ENCODE results near the gene FCER1G.

The FCER1G gene
- total RNA-seq: 0 to 0.27 (median 0.11) reads per million in 3 experiments

- no peak for DNase-seq
Measured at GRCh38 chr1:161215076-161215475, at the start of gene FCER1G. Gene FCER1G, plus strand, starts transcription at chr1:161215295. Its CDS starts 27 bp downstream, at chr1:161215322.

- DNase-seq: peak; percentile 96
Measured at GRCh38 chr1:161165742-161166668, 49.1 kb upstream of the FCER1G start, which contains the start of gene PPOX. Gene PPOX, plus strand, starts transcription at chr1:161166426. Its CDS starts 422 bp downstream, at chr1:161166848.

DNA sequence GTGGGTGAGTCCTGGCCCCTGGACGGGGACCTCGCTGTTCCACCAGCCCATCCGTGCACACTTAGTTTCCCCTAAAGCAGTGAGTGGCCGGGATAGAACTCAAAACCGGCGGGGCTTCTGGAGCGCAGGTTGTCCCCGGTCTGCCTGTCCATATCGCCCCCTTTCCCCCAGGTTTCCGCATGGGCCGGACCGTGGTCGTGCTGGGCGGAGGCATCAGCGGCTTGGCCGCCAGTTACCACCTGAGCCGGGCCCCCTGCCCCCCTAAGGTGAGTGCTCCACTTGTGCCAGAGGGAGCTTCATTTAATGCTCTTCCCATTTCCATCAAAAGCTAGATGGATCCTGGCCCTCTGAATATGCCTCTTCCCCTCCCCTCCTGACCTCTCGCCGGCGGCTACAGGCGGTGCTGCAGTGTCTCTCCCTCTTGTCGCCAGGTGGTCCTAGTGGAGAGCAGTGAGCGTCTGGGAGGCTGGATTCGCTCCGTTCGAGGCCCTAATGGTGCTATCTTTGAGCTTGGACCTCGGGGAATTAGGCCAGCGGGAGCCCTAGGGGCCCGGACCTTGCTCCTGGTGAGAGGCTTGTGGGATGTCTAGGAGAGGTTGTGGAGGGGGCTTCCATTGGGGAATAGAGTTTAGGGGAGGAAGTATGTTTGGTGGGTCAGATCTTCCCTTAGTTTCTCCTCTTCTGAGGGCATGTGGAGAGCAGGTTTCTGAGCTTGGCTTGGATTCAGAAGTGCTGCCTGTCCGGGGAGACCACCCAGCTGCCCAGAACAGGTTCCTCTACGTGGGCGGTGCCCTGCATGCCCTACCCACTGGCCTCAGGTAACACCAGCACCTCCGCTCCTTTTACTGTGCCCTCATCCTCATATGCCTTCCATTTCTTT, 48.2 kb upstream of the FCER1G start:
- no peak for DNase-seq

DNA sequence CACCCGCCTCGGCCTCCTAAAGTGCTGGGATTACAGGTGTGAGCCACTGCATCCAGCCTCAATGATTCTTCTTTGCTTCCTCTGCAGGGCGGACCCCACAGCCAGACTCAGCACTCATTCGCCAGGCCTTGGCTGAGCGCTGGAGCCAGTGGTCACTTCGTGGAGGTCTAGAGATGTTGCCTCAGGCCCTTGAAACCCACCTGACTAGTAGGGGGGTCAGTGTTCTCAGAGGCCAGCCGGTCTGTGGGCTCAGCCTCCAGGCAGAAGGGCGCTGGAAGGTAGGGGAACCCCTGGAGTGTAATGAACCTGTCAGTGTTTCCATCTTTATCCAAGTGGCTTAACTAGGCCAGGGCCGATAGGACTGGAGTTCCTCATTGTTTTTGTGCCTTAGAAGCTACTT, 46.2 kb upstream of the FCER1G start:
- no peak for DNase-seq

DNA sequence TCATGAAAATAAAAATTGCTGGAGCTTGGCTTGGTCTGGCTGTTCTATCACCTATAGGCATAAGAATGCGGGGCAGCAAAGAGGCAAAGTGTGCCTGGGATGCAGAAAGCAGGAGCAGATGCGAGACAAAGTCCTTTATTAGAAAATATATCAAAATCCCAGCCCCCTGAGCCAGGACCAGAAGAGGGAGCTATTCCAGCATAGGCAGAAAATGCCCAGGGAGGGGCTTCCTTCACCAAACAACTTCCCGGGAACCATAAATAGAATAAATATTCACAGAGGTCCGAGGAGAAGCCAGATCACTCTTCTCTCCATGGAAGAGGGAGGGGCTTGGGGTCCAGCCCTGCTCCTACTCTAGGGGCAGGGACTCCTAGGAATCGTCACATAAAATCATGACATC, 43.9 kb upstream of the FCER1G start:
- no peak for DNase-seq

- no peak for DNase-seq
Measured at GRCh38 chr1:161171696-161172095, 43.4 kb upstream of the FCER1G start.

DNA sequence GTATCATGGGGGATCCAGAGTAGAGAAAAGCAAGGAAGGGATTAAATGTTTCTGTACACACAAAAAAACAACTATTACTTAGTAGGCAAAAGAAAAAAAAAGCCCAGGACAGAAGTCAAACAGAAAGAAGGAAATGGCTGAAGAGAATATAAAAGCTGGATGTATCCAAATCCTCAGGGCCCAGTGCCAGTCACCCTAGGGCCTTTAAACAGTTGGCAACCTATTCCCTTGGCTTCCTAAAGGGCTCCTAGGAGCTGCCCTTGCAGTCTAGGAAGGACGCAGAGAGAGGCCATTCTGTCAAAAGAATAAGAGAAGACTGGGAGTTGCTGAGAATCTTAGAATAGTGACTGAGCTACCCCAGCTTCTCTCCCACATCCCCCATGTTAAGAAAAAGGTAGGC, 42.7 kb upstream of the FCER1G start:
- no peak for DNase-seq

DNA sequence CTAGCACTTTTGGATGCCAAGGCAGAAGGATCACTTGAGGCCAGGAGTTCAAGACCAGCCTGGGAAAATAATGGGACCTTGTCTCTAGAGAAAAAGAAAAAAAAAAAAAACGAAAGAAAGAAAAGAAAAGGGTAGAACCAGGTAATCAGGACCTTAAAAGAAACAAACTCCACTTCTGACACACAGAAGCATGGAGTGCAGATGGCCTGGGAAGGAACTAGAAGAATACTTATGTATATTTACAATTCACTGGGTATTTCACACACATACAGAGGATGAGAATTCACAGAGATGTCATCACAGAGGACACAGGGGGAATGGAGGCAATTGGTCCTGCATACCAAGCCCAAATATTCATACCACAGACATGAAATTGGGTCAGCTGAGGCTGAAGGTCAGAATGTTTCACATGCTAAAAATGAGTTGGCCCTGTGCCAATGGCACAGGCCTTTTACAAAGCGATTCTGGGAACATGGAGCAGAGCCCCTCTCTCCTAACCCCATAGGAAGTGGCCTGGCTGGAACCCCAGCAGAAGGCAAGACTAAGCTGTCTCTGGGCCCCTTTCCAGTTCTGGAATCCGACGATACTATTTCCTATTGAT, 42.2 kb upstream of the FCER1G start:
- DNase-seq: no peak

DNA sequence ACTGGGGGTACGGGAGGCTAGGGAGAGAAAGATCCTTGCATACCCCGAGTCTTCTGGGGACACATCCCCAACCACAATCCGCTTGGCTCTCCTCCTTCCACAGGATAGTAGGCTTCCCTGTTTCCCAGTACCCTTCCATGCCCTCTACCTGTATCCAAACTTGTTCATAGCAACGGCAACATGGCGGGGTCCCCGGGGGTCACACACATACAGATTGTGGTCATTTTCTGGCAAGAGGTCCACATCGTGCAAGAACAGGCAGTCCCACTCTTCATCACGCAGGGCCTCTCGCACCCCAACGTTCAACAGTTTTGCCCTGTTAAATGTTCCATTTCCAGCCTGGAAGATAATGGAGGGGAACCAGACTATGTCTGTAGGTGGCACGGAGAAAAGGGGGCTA, 41.4 kb upstream of the FCER1G start:
- no peak for DNase-seq

DNA sequence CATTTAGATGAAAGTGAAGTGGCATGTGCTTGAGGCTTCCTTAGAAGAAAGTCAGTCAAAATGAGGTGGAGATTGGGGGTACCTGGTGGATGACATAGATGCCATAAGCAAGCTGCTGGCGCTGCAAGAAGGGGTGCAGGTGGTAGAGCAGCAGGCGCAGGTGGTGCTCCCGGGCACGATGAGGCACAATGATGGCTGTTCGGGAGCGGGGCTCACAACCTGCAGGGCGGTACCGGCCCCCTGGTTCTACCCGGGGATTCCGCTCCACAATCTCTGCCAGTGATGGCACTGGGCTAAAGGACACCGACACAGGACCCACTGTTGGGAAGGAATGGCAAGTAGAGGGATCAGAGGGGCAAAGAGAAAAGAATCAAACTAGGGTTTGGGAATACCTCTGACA, 40.2 kb upstream of the FCER1G start:
- no peak for DNase-seq

GRCh38 chr1:161175771-161176453, 39.2 kb upstream of the FCER1G start:
- no peak for DNase-seq

- no peak for DNase-seq
Measured at GRCh38 chr1:161176468-161177111, 38.5 kb upstream of the FCER1G start.

DNA sequence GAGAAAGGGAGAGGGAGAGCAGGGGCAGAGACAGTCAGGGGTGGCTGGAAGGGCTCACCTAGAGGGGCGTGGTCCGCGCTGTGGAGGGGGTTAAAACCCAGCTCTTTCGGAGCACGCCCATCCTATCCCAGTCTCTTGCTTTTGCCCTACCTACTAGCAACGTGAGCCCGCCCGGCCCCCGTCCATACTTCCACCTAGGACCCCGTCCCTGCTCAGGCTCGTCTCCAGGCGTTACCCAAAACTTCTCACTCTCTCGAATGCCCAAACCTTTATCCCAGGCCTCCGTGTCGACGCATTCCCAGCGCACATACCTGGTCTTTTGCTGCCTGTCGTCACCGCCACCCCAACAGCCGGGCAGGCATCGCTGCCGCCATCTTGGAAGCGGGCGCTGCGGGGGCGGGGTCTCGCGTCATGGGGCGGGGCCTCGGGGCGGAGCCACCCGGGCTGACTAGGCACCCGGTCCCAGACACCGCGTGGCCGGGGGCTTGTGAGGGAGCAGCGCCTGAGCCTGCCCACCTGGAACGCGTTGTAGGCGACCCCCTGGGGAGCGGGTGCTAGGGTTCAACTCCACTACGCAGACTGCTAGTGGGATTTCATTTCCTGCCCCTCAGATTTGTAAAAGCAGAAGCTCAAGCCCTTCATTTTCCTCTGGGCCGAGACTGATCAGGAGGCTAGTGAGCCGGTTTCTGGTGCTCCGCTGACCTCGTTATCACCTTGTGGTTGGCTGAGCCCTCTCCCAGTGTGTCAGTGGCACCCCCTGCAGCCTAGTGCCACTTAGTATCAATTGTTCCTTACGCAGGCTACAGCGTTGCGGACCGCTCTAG, 37.8 kb upstream of the FCER1G start, which contains the start of gene B4GALT3:
TSS of gene B4GALT3 (minus strand) at position 396 of the 824 bp plus-strand sequence. CDS start 1,447 bp downstream, outside the sequence.
- DNase-seq: peak; percentile 88

- no peak for DNase-seq
Measured at GRCh38 chr1:161177936-161178244, 37.2 kb upstream of the FCER1G start.

GRCh38 chr1:161179698-161180097, 35.4 kb upstream of the FCER1G start:
- DNase-seq: no peak

DNA sequence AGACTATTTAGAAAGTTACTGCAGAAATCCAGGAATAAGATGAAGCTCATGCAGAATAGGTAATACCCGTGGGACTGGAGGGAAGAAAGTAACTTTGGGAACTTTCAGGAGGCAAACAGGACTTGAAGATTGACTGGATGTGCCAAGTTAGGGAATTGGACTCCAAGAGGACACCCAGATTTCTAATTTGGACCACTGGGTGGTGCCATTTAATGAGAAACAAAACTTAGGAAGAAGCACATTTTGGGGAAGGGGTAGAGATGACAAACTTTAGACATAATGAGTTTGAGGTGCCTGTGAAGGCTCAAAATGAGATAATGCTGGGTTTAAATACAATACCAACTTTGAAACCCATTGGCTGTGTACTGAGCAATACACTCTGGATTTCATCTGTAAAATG, 34.5 kb upstream of the FCER1G start:
- DNase-seq: no peak

- peak; percentile 64 for DNase-seq
Measured at GRCh38 chr1:161182214-161182613, 32.9 kb upstream of the FCER1G start.

GRCh38 chr1:161185282-161185682, 29.8 kb upstream of the FCER1G start:
- peak; percentile 85 for DNase-seq

GRCh38 chr1:161185732-161186311, 29.3 kb upstream of the FCER1G start:
- DNase-seq: no peak

GRCh38 chr1:161187311-161187710, 27.8 kb upstream of the FCER1G start:
- DNase-seq: no peak

DNA sequence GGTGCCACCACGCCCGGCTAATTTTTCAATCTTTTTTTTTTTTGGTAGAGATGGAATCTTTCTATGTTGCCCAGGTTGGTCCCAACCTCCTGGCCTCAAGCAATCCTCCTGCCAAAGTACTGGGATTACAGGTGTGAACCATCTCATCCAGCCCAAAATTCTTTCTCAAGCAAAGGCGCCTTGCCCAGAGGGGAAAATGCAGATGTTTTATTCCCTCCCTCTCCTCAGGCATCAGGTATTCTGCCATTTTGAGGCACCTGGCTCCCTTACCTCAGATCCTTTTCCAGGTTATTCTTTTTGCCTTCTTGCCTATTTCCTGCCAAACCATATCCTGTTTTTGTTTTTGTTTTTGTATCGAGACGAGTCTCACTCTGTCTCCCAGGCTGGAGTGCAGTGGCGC, 26.7 kb upstream of the FCER1G start:
- DNase-seq: no peak
